COR-L47 (cell line): ENCODE measurements around the gene TLR6.
"Not testable (repeated sequence)": the region's sequence is repeated elsewhere in the genome, so short reads cannot be mapped to it uniquely, and the experiment has no call there.

Experiments
- DNase-seq: peaks from one replicate; lab custom pipeline; 2025; lab: John Stamatoyannopoulos, UW

Gene TLR6

DNA sequence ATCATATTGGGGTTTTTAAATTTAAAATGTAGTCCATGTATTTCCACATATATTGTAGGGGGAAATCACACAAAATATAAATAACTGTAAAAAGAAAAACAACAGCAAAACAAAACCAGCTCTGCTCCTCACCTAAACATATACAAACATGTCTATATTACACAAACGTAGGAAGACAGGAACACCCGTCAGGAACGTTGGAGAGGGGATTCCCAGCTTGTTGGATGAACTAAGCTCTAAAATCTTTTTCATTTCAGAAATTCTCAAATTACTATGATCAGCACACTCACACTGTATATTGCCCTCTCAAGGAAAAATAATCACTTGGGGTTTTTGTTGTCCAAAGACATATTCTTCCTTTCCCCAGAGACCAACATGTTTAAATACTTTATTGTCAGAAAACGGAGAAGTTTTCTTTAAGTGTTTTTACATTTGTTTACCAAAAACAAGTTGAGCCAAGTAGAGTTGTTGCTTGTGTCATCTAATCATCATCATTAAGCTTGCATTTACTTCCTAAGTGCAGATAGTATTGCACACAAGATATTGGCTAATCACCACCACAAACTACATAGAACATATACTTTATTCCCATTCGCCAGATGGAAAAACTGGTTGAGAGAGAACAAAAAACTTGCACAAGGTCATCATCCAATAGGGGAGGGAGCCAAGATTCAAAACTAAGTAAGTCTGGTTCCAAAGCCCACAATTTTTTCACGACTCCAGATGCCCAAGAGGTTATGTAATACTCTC lies 71.4 kb downstream of the TLR6 start:
- no peak for DNase-seq

DNA sequence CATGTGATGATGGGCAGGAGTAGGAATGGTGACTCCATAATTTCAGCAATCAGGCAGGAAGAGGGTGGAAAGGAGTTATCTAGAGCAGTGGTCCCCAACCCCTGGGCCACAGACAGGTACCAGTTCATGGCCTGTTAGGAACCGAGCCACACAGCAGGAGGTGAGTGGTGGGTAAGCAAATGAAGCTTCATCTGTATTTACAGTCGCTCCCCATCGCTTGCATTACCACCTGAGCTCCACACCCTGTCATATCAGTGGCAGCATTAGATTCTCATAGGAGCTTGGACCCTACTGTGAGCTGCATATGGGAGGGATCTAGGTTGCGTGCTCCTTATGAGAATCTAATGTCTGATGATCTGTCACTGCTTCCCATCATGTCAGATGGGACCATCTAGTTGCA lies 72.5 kb downstream of the TLR6 start:
- no peak for DNase-seq

DNA sequence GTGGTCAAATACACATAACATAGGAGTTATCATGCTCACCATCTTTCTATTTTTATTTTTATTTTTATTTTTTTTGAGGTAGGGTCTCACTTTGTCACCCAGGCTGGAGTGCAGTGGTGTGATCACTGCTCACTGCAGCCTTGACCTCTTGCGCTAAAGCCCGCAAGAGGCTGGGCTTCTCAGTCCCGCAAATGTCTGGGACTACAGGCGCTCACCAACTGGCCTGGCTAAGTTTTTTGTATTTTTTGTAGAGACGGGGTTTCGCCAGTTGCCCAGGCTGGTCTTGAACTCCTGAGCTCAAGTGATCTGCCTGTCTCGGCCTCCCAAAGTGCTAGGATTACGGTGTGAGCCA lies 73.5 kb downstream of the TLR6 start:
- DNase-seq = no peak

DNA sequence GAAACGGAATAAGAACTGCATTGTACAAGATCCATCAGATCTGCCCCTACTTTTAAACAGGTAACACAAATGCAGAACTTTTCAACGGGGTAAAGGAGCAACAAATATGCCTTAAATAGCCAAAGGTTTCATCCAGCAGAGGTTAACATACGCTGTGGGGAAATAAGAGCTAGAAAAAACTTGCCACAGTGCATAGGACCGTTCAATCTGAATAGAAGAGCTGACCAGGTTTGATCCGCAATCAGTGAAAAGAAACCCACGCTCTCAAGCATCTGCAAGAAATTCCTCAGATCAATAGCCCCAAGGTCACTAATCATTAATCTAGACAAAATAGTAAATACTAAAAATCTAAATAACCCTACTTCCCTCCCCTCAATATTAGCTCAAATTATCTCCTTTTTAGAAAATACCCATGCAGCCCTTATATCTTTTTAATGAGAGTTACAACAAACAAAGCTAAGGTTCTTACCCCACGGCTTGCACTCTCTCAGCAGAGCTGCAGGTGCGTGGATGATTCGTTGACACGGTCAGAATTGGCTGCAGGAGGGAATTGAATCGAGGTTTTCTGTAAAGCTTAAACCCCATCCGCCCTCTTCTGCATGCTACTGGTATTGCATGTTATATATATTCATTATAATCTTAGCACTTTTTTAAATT lies 74.0 kb downstream of the TLR6 start, which contains the start of gene TLR10:
Gene TLR10, minus strand, starts transcription at position 539 of the 657 bp plus-strand sequence. CDS start 7,400 bp downstream, outside the sequence.
- peak; percentile 61 for DNase-seq

DNA sequence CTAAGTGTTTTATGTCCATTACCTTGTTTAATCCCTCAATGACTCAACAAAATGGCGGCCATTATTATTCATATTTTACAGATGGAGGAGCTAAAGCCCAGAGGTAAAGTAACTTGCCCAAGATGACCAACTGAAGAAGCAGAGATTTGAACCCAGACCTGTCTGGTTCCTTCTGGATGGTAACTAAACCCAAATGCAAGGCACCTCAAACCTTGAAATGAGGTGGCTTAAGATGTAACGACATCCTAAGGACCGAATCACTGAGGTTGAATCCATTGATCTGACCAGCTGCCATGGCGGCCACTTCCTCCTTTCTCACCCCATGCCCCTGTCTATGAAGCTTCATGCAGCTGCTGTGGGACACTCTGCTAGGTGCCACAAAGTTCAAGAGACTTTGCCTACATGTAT lies 74.8 kb downstream of the TLR6 start:
- no peak for DNase-seq

DNA sequence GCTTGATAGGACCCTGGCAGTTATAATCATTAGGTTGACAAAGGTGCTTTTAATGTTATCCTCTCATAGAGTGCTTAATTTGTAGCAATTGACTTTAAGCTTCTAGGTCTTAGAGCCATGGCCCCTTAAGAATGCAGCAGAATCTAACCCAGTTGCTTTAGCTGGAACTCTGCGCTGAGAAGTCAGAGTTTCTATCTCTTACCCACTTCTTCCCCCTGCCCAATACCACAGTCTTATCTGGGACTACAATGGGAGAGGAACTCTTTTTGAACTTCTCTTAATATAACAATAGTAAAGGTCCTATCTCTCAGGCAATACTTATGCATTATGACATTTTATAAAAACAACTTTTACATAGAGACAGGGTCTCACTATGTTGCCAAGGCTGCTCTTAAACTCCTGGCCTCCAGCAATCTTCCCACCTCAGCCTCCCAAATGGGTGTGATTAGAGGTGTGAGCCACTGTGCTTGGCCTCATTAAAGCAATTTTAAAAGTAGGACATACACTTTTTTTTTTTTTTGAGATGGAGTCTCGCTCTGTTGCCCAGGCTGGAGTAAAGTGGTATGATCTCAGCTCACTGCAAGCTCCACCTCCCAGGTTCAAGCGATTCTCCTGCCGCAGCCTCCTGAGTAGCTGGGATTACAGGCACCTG lies 75.7 kb downstream of the TLR6 start:
- DNase-seq = no peak

DNA sequence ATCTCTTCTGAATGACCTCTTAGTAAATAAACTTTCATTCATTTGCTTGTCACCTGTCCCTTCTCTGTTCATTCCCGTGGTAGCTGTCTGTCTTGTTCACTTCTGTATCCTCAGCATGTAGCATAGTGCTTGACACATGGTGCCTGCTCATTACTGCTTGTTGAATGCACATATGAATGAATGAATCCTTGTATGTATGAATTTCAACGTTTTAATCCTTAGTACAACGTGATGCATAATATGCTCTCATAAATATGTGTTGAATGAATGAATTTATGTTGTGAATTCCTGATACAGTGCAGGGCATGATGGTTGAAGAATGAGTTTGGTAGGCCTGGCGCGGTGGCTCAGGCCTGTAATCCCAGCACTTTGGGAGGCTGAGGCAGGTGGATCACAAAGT lies 76.8 kb downstream of the TLR6 start:
- no peak for DNase-seq

DNA sequence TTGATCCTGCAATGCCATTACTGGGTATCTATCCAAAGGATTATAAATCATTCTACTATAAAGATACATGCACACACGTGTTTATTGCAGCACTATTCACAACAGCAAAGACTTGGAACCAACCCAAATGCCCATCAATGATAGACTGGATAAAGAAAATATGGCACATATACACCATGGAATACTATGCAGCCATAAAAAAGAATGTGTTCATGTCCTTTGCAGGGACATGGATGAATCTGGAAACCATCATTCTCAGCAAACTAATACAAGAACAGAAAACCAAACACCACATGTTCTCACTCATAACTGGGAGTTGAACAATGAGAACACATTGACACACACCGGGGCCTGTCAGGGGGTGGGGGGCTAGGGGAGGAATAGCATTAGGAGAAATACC lies 78.7 kb downstream of the TLR6 start:
- DNase-seq = not testable (repeated sequence)

DNA sequence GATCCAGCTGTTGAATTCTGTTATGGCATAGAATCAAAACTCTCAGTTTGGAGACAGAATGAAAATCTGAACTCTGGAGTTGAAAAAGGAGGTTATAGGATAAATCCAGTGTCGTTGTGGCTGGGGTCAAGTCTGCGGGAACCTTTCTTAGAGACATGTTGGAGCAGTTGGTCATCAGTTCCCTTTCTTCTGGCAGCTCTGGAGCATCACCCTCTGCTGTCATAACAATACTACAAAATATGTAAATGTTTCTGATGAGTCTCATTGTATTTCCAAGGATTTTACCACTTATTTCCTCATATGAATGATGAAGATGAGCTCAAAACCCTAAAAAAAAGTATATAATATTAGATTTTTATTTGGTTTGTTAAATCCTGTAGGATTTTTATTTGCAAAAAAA lies 81.3 kb downstream of the TLR6 start:
- no peak for DNase-seq

DNA sequence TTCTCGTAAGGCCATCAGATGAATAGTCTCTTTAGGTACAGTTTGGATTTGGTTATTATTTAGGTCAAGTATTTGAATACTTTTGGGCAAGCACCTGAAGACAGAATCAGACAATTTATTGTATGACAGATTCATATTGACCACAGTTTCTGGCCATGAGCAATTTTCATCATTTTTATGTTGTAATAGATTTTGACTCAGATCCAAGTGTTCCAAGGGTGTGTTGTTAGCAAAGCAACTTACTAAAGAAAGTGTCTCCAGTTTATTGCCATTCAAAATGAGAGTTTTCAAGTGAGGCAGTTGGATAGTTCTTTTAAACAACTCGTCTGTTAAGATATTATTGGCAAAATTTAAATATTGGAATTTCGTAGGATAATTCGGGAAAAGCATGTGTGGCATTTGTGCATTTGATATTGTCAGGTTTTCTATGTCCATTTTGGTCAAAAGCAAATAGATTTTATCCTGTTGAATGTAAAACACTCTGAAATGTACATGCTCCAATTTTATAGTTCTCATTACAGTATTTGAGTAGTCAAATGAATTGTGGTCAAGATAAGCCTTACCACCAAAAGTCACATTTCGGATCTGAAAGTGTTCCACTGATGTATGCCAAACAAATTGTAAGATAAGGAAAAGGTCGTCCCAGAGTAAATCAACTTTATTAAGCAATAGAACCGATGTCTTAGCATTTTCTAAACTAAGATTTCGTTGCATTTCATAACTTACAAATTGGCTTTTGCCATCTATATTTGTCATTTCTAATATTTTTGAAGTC lies 82.2 kb downstream of the TLR6 start:
- no peak for DNase-seq
